Endothelial cell (in vitro differentiated cells): ENCODE data around the gene PKN2. TPM values are rescaled to one million over a fixed set of nuclear protein-coding genes. Genes with fewer than 3 reads are reported as not detected.

Experiments
- DNase-seq: peaks from one replicate; pipeline ENCODE4 v3.0.0; 2021; ENCODE audit warnings: low spot score
- H3K27ac Mint-ChIP-seq: one replicate; pipeline ENCODE4 v1.8.0; 2021; ENCODE audit warnings: mixed read lengths, inconsistent platforms; ENCODE audit not compliant: unreplicated experiment
- H3K27me3 Mint-ChIP-seq: one replicate; pipeline ENCODE4 v1.8.0; 2021; ENCODE audit warnings: mild to moderate bottlenecking, moderate library complexity, mixed read lengths, inconsistent platforms; ENCODE audit not compliant: unreplicated experiment
- H3K36me3 Mint-ChIP-seq: one replicate; pipeline ENCODE4 v1.8.0; 2021; ENCODE audit warnings: mild to moderate bottlenecking, low read depth, mixed read lengths, inconsistent platforms; ENCODE audit not compliant: unreplicated experiment
- H3K4me1 Mint-ChIP-seq: one replicate; pipeline ENCODE4 v1.8.0; 2021; ENCODE audit warnings: mild to moderate bottlenecking, mixed read lengths, inconsistent platforms; ENCODE audit not compliant: unreplicated experiment
- H3K4me3 Mint-ChIP-seq: one replicate; pipeline ENCODE4 v1.8.0; 2021; ENCODE audit warnings: mild to moderate bottlenecking, mixed read lengths, inconsistent platforms; ENCODE audit not compliant: unreplicated experiment
- H3K9me3 Mint-ChIP-seq: one replicate; pipeline ENCODE4 v1.8.0; 2021; ENCODE audit warnings: mixed read lengths, inconsistent platforms; ENCODE audit not compliant: unreplicated experiment
- CTCF ChIP-seq: fragments of 200-600 bp; sonication (generic); IDR thresholded peaks from one replicate; pipeline ENCODE4 v1.5.0; 2021; ENCODE audit warnings: antibody characterized with exemption; ENCODE audit not compliant: unreplicated experiment
- total RNA-seq: library from RNA; stranded (reverse); fragmentation: NEBNext Ultra II Directional; extraction: Animal tissue kit (Norgen Biotek cat#: 25700); gene quantifications from one replicate; pipeline ENCODE4 v1.2.1, GENCODE V29; 2021; ENCODE audit not compliant: unreplicated experiment

PKN2 gene
- total RNA-seq, 1 donor from 2014 or later, result 51.0 TPM

GRCh38 chr1:88746916-88747315, 62.8 kb downstream of the PKN2 start:
- no peak for TF ChIP-seq CTCF
- peak overlapping the region; percentile 20 for H3K27ac Mint-ChIP-seq
- no peak overlapping the region for H3K4me3 Mint-ChIP-seq
- H3K27me3 Mint-ChIP-seq, result no peaks in the 10 kb centered on the region
- H3K4me1 Mint-ChIP-seq, result no peaks in the 10 kb centered on the region
- DNase-seq, result no peak
- no peaks in the 10 kb centered on the region for H3K9me3 Mint-ChIP-seq
- H3K36me3 Mint-ChIP-seq, result peaks cover 3% of the 10 kb centered on the region

- H3K4me1 Mint-ChIP-seq, result no peaks in the 10 kb centered on the region
- H3K27ac Mint-ChIP-seq, result no peak overlapping the region
- peaks cover 6% of the 10 kb centered on the region for H3K36me3 Mint-ChIP-seq
- H3K9me3 Mint-ChIP-seq, result no peaks in the 10 kb centered on the region
- TF ChIP-seq CTCF, result no peak
- H3K27me3 Mint-ChIP-seq, result no peaks in the 10 kb centered on the region
- DNase-seq, result no peak
- H3K4me3 Mint-ChIP-seq, result no peak overlapping the region
Measured at GRCh38 chr1:88751714-88752113, 67.6 kb downstream of the PKN2 start.

- no peak for TF ChIP-seq CTCF
- H3K36me3 Mint-ChIP-seq, result peaks cover 6% of the 10 kb centered on the region
- H3K27ac Mint-ChIP-seq, result no peak overlapping the region
- H3K27me3 Mint-ChIP-seq, result no peaks in the 10 kb centered on the region
- H3K9me3 Mint-ChIP-seq, result no peaks in the 10 kb centered on the region
- DNase-seq, result no peak
- no peaks in the 10 kb centered on the region for H3K4me1 Mint-ChIP-seq
- no peak overlapping the region for H3K4me3 Mint-ChIP-seq
Measured at GRCh38 chr1:88753506-88753905, 69.4 kb downstream of the PKN2 start.

GRCh38 chr1:88763649-88764406, 79.8 kb downstream of the PKN2 start:
- H3K4me3 Mint-ChIP-seq, result no peak overlapping the region
- H3K27me3 Mint-ChIP-seq, result peaks cover 1% of the 10 kb centered on the region
- H3K9me3 Mint-ChIP-seq, result no peaks in the 10 kb centered on the region
- no peaks in the 10 kb centered on the region for H3K36me3 Mint-ChIP-seq
- TF ChIP-seq CTCF, result no peak
- DNase-seq, result no peak
- H3K4me1 Mint-ChIP-seq, result peaks cover 6% of the 10 kb centered on the region
- no peak overlapping the region for H3K27ac Mint-ChIP-seq

- Mint-ChIP-seq H3K27me3 (no peaks in the 10 kb centered on the region), H3K4me1 (peaks cover 6% of the 10 kb centered on the region), H3K27ac (no peak overlapping the region), H3K9me3 (no peaks in the 10 kb centered on the region), H3K4me3 (no peak overlapping the region), H3K36me3 (peaks cover 4% of the 10 kb centered on the region)
- DNase-seq, result no peak
- TF ChIP-seq CTCF, result no peak
Measured at GRCh38 chr1:88768187-88768586, 84.1 kb downstream of the PKN2 start.
